ENCODE data around the gene PRR9.

GRCh38 chr1:153232553-153232952, 15.2 kb downstream of the PRR9 start:
- TF ChIP-seq CTCF (IDR thresholded peaks at IDR 0.05) (no peak), EP300 (IDR thresholded peaks at IDR 0.05) (no peak)
